HepG2 (cell line): ENCODE data around the gene CRYZL1. TPM values are rescaled to one million over a fixed set of nuclear protein-coding genes. Genes with fewer than 3 reads are reported as not detected.

Experiments used
- BCL6 ChIP-seq: IDR thresholded peaks from 2 replicates; pipeline ENCODE4 v1.6.1; 2016; ENCODE audit warnings: missing genetic modification reagents, missing compliant biosample characterization
- ETS1 ChIP-seq: sonication (generic); formaldehyde crosslinking; IDR thresholded peaks from 2 replicates; pipeline ENCODE4 v1.4.0; 2020; ENCODE audit warnings: missing genetic modification reagents
- FLYWCH1 ChIP-seq: sonication (generic); formaldehyde crosslinking; IDR thresholded peaks from 2 replicates; pipeline ENCODE4 v1.8.1; 2023; ENCODE audit warnings: mild to moderate bottlenecking, missing genetic modification reagents
- FOXA3 ChIP-seq: IDR thresholded peaks from 2 replicates; pipeline ENCODE4 v1.6.1; 2016; ENCODE audit warnings: missing genetic modification reagents, missing compliant biosample characterization
- HDAC2 ChIP-seq: sonication (generic); formaldehyde crosslinking; IDR thresholded peaks from 2 replicates; pipeline ENCODE4 v1.4.0; 2020; ENCODE audit warnings: missing genetic modification reagents
- KAT8 ChIP-seq: IDR thresholded peaks from 2 replicates; pipeline ENCODE4 v1.6.1; 2016; ENCODE audit warnings: missing genetic modification reagents, missing compliant biosample characterization
- MBD4 ChIP-seq: IDR thresholded peaks from 2 replicates; pipeline ENCODE4 v1.6.1; 2012; ENCODE audit warnings: low read length, inconsistent platforms, borderline replicate concordance
- MIER2 ChIP-seq: IDR thresholded peaks from 2 replicates; pipeline ENCODE4 v1.6.1; 2016; ENCODE audit warnings: missing biosample characterization, missing genetic modification reagents
- NCOA2 ChIP-seq: sonication (generic); formaldehyde crosslinking; IDR thresholded peaks from 2 replicates; pipeline ENCODE4 v1.8.0; 2022; ENCODE audit warnings: inconsistent platforms
- POLR2G ChIP-seq: fragments of 200-400 bp; formaldehyde crosslinking; IDR thresholded peaks from 2 replicates; pipeline ENCODE4 v1.6.1; 2018; ENCODE audit warnings: mild to moderate bottlenecking, low read depth, low read length, moderate library complexity
- RXRB ChIP-seq: IDR thresholded peaks from 2 replicates; pipeline ENCODE4 v1.6.1; 2016; ENCODE audit warnings: borderline replicate concordance, missing genetic modification reagents, missing compliant biosample characterization
- SALL2 ChIP-seq: sonication (generic); formaldehyde crosslinking; IDR thresholded peaks from 2 replicates; pipeline ENCODE4 v1.8.1; 2023; ENCODE audit warnings: mild to moderate bottlenecking, missing genetic modification reagents, inconsistent platforms
- SRF ChIP-seq: IDR thresholded peaks from 2 replicates; pipeline ENCODE4 v1.6.1; 2011; ENCODE audit warnings: mild to moderate bottlenecking, low read depth, low read length, moderate library complexity
- TCF7L2 ChIP-seq: IDR thresholded peaks from 2 replicates; pipeline ENCODE4 v1.6.1; 2011; ENCODE audit warnings: mild to moderate bottlenecking, low read depth, low read length, moderate library complexity
- TFAP4 ChIP-seq: sonication (generic); IDR thresholded peaks from 2 replicates; pipeline ENCODE4 v1.6.1; 2016; ENCODE audit warnings: low read depth, borderline replicate concordance
- THAP11 ChIP-seq: IDR thresholded peaks from 2 replicates; pipeline ENCODE4 v1.6.1; 2016; ENCODE audit warnings: missing biosample characterization, missing genetic modification reagents
- TMF1 ChIP-seq: sonication (generic); formaldehyde crosslinking; IDR thresholded peaks from 2 replicates; pipeline ENCODE4 v1.8.1; 2022; ENCODE audit warnings: low read depth, missing genetic modification reagents
- ZBTB37 ChIP-seq: sonication (generic); formaldehyde crosslinking; IDR thresholded peaks from 2 replicates; pipeline ENCODE4 v1.4.0; 2020; ENCODE audit warnings: mild to moderate bottlenecking, missing genetic modification reagents
- ZFP36 ChIP-seq: fragments of 150-350 bp; IDR thresholded peaks from 2 replicates; pipeline ENCODE4 v1.6.1; 2018; ENCODE audit warnings: borderline replicate concordance, low read length, low read depth; ENCODE audit not compliant: partially characterized antibody
- ZKSCAN8 ChIP-seq: IDR thresholded peaks from 2 replicates; pipeline ENCODE4 v1.6.1; 2016; ENCODE audit warnings: borderline replicate concordance, missing genetic modification reagents, missing compliant biosample characterization
- ZNF20 ChIP-seq: sonication (generic); formaldehyde crosslinking; IDR thresholded peaks from 2 replicates; pipeline ENCODE4 v1.4.0; 2020; ENCODE audit warnings: mild to moderate bottlenecking, moderate library complexity, missing genetic modification reagents
- ZNF567 ChIP-seq: sonication (generic); formaldehyde crosslinking; IDR thresholded peaks from 2 replicates; pipeline ENCODE4 v1.8.1; 2023; ENCODE audit warnings: mild to moderate bottlenecking, missing genetic modification reagents, borderline replicate concordance
- ZNF609 ChIP-seq: sonication (generic); formaldehyde crosslinking; IDR thresholded peaks from 2 replicates; pipeline ENCODE4 v1.4.0; 2020; ENCODE audit warnings: mild to moderate bottlenecking, missing genetic modification reagents, borderline replicate concordance
- ZNF616 ChIP-seq: sonication (generic); formaldehyde crosslinking; IDR thresholded peaks from 2 replicates; pipeline ENCODE4 v1.5.0; 2020; ENCODE audit warnings: low read depth, mild to moderate bottlenecking, missing genetic modification reagents
- polyA plus RNA-seq, 8 experiments: library from polyadenylated mRNA; depleted of rRNA in 3 of 8; stranded (reverse) in 7 of 8; unstranded in 1 of 8; fragments of >200 nt; fragmentation: Illumina TruSeq in 4 of 8; extraction: Trizol in 4 of 8; gene quantifications; 2 replicates each; pipeline versions ENCODE4 v1.2.1 to v1.2.3, GENCODE V29; 2011 to 2016; ENCODE audit warnings: low read depth in 4 of 8, missing spikeins in 1 of 8, mixed read lengths in 1 of 8; ENCODE audit not compliant: insufficient read depth in 1 of 8
- total RNA-seq, 5 experiments: library from RNA; depleted of rRNA; stranded (reverse); fragments of >200 nt; fragmentation: Illumina TruSeq; extraction: Trizol; gene quantifications; 2 replicates each; pipeline ENCODE4 v1.2.3, GENCODE V29; 2016; ENCODE audit warnings: low read depth in 1 of 5

The CRYZL1 gene
- total and polyA plus RNA-seq, 2 of the 13 experiments (the other 11 are each of a cell fraction or from before 2014, with no cell fraction given), result 20.3 to 27.7 TPM

- no peak for TF ChIP-seq POLR2G
- no peak for TF ChIP-seq MIER2
- TF ChIP-seq THAP11, result peak; percentile 33; the same call in 1 of the 2 replicates
- no peak for TF ChIP-seq ZFP36
- peak; percentile 60 for TF ChIP-seq RXRB (CRISPR knock-in tag)
- no peak for TF ChIP-seq ETS1 (CRISPR knock-in tag)
- TF ChIP-seq HDAC2 (CRISPR knock-in tag), result 0 out of 2 replicates have a peak, but pooled peaks have one; percentile 63
- no peak for TF ChIP-seq SRF
- peak; percentile 93 for TF ChIP-seq FOXA3 (CRISPR knock-in tag)
- TF ChIP-seq ZKSCAN8, result 0 out of 2 replicates have a peak, but pooled peaks have one; percentile 50
- no peak for TF ChIP-seq MBD4
- no peak for TF ChIP-seq ZNF567 (CRISPR knock-in tag)
- no peak for TF ChIP-seq ZBTB37 (CRISPR knock-in tag)
- TF ChIP-seq TCF7L2, result peak; percentile 86
- no peak for TF ChIP-seq FLYWCH1 (CRISPR knock-in tag)
- TF ChIP-seq ZNF20 (CRISPR knock-in tag), result no peak
- TF ChIP-seq ZNF609, result peak; percentile 73; the same call in 1 of the 2 replicates
- TF ChIP-seq SALL2 (CRISPR knock-in tag), result no peak
- TF ChIP-seq BCL6, result peak; percentile 100
- TF ChIP-seq ZNF616 (CRISPR knock-in tag), result no peak
- TF ChIP-seq NCOA2 (CRISPR knock-in tag), result peak; percentile 46; the same call in 1 of the 2 replicates
- TF ChIP-seq TFAP4, result 0 out of 2 replicates have a peak, but pooled peaks have one; percentile 23
- peak; percentile 32; the same call in 1 of the 2 replicates for TF ChIP-seq KAT8
- no peak for TF ChIP-seq TMF1 (CRISPR knock-in tag)
Measured at GRCh38 chr21:33687634-33688033, 46.1 kb upstream of the CRYZL1 start (continued).
